ENCODE results near the gene CREB3L2. TPM values are rescaled to one million over a fixed set of nuclear protein-coding genes. Genes with fewer than 3 reads are reported as not detected.

The CREB3L2 gene
- total and polyA plus RNA-seq, 2 donors (not counting 1 experiment from before 2014, with no cell fraction given): 13.8 to 25.1 TPM

GRCh38 chr7:138009350-138009653, 7.4 kb upstream of the CREB3L2 start:
- Histone ChIP-seq H3K4me1 (ENCODE audit: control insufficient read depth in 2 of 2, insufficient read depth in 2 of 2, low read length in 2 of 2) (peaks cover 5 to 6% of the 10 kb centered on the region in 2 donors), H4K20me1 (ENCODE audit: control insufficient read depth, insufficient read depth, low read length, poor library complexity, severe bottlenecking) (no peaks in the 10 kb centered on the region), H2AFZ (ENCODE audit: insufficient read depth, low read depth, low read length, poor library complexity, severe bottlenecking) (no peak overlapping the region), H3K4me3 (ENCODE audit: control extremely low read depth in 1 of 5, extremely low read depth in 1 of 5, insufficient read depth in 1 of 5, low read depth in 2 of 5, low read length in 4 of 5) (no peak overlapping the region), H3K9ac (ENCODE audit: low read length) (no peak overlapping the region), H3K36me3 (replicated peaks in 1 of 2; ENCODE audit: control extremely low read depth in 1 of 2, control insufficient read depth in 1 of 2, extremely low read depth in 1 of 2, insufficient read depth in 2 of 2, low read length in 1 of 2) (no peaks in the 10 kb centered on the region), H3K27ac (ENCODE audit: low read length in 2 of 2) (no peak overlapping the region), H3K9me3 (ENCODE audit: control extremely low read depth in 1 of 3, control insufficient read depth in 2 of 3, insufficient read depth in 1 of 3, low read length in 2 of 3) (no peaks in the 10 kb centered on the region), H3K27me3 (replicated peaks in 1 of 4; ENCODE audit: control extremely low read depth in 1 of 4, control insufficient read depth in 3 of 4, insufficient read depth in 4 of 4, low read length in 3 of 4) (no peaks in the 10 kb centered on the region), H3K79me2 (ENCODE audit: control insufficient read depth, insufficient read depth, low read length) (no peaks in the 10 kb centered on the region), H3K4me2 (replicated peaks; ENCODE audit: low read depth, low read length, poor library complexity, severe bottlenecking) (no peak overlapping the region)
- Mint-ChIP-seq H3K27me3 (peaks cover 3% of the 10 kb centered on the region), H3K4me1 (peaks cover 4% of the 10 kb centered on the region), H3K9me3 (ENCODE audit: insufficient read depth) (no peaks in the 10 kb centered on the region), H3K27ac (no peak overlapping the region), H3K4me3 (no peak overlapping the region)
- ATAC-seq (ENCODE audit: low read depth) (no peak), DNase-seq (no peak)
- no peak for TF ChIP-seq EZH2 (IDR thresholded peaks at IDR 0.05; ENCODE audit: borderline replicate concordance, insufficient read depth, low read depth, low read length, poor library complexity, severe bottlenecking)
- no peak for TF ChIP-seq CTCF (IDR thresholded peaks at IDR 0.05)
- POLR2A ChIA-PET: no interaction called here
- WGBS (ENCODE audit: insufficient coverage): no CpG with 5 or more reads among the region's 1 CpG
- CTCF ChIA-PET: interaction anchor here (0.6 to 11.4 kb wide), 15 partner anchors 11 to 730 kb away, joined by 3 to 385 read pairs (median 5); no protein-coding TSS in a partner anchor
- intact Hi-C loops (cut with micrococcal nuclease): loop anchor here (1.0 kb wide), 1 partner anchor 106 kb away; no protein-coding TSS in a partner anchor

- ATAC-seq (ENCODE audit: low read depth): peak; percentile 64
- H3K27me3 Mint-ChIP-seq: peaks cover 3% of the 10 kb centered on the region
These were observed 6.9 kb upstream of the CREB3L2 start for GRCh38 chr7:138008588-138009349.

More at GRCh38 chr7:138008588-138009349, 6.9 kb upstream of the CREB3L2 start:
- Histone ChIP-seq H2AFZ (ENCODE audit: insufficient read depth, low read depth, low read length, poor library complexity, severe bottlenecking) (peak overlapping the region; percentile 76), H3K4me2 (replicated peaks; ENCODE audit: low read depth, low read length, poor library complexity, severe bottlenecking) (peak overlapping the region; percentile 57), H3K9me3 (ENCODE audit: control extremely low read depth in 1 of 3, control insufficient read depth in 2 of 3, insufficient read depth in 1 of 3, low read length in 2 of 3) (no peaks in the 10 kb centered on the region), H3K27me3 (replicated peaks in 1 of 4; ENCODE audit: control extremely low read depth in 1 of 4, control insufficient read depth in 3 of 4, insufficient read depth in 4 of 4, low read length in 3 of 4) (no peaks in the 10 kb centered on the region), H3K4me3 (ENCODE audit: control extremely low read depth in 1 of 5, extremely low read depth in 1 of 5, insufficient read depth in 1 of 5, low read depth in 2 of 5, low read length in 4 of 5) (no peak overlapping the region), H4K20me1 (ENCODE audit: control insufficient read depth, insufficient read depth, low read length, poor library complexity, severe bottlenecking) (no peaks in the 10 kb centered on the region), H3K4me1 (ENCODE audit: control insufficient read depth in 2 of 2, insufficient read depth in 2 of 2, low read length in 2 of 2) (peaks cover 5 to 6% of the 10 kb centered on the region in 2 donors), H3K36me3 (replicated peaks in 1 of 2; ENCODE audit: control extremely low read depth in 1 of 2, control insufficient read depth in 1 of 2, extremely low read depth in 1 of 2, insufficient read depth in 2 of 2, low read length in 1 of 2) (no peaks in the 10 kb centered on the region), H3K9ac (ENCODE audit: low read length) (no peak overlapping the region), H3K79me2 (ENCODE audit: control insufficient read depth, insufficient read depth, low read length) (no peaks in the 10 kb centered on the region), H3K27ac (ENCODE audit: low read length in 2 of 2) (no peak overlapping the region)
- Mint-ChIP-seq H3K4me3 (no peak overlapping the region), H3K27ac (no peak overlapping the region), H3K9me3 (ENCODE audit: insufficient read depth) (no peaks in the 10 kb centered on the region), H3K4me1 (peaks cover 4% of the 10 kb centered on the region)
- POLR2A ChIA-PET: no interaction called here
- TF ChIP-seq CTCF (IDR thresholded peaks at IDR 0.05) (peak; percentile 86), EZH2 (IDR thresholded peaks at IDR 0.05; ENCODE audit: borderline replicate concordance, insufficient read depth, low read depth, low read length, poor library complexity, severe bottlenecking) (no peak)
- WGBS (ENCODE audit: insufficient coverage): 60% methylated on average over 11 of the region's 17 CpGs
- intact Hi-C loops (cut with micrococcal nuclease): loop anchor here (1.0 kb wide), 2 partner anchors 105 to 109 kb away; no protein-coding TSS in a partner anchor
- peak; percentile 70 for DNase-seq
- CTCF ChIA-PET: interaction anchor here (0.6 to 11.4 kb wide), 17 partner anchors 11 to 730 kb away, joined by 3 to 385 read pairs (median 4); no protein-coding TSS in a partner anchor

Measured in B cell (primary cell).